CD14-positive monocyte (primary cell): ENCODE data around the gene ATP2C2. TPM values are rescaled to one million over a fixed set of nuclear protein-coding genes. Genes with fewer than 3 reads are reported as not detected.

Experiments used
- DNase-seq, 3 donors: peaks; one replicate each; pipeline ENCODE4 v3.0.0-alpha.2; 2011 to 2022
- H2AFZ ChIP-seq: 2 replicates; pipeline ENCODE4 v1.6.0; 2012; ENCODE audit warnings: mild to moderate bottlenecking, low read depth, low read length, inconsistent platforms; ENCODE audit not compliant: insufficient read depth, poor library complexity, severe bottlenecking
- H3K27ac ChIP-seq, 2 donors: 1 replicate in 1 of 2; 2 replicates in 1 of 2; pipeline ENCODE4 v1.5.1; 2012 to 2013; ENCODE audit warnings: low read length in 2 of 2, control low read depth in 1 of 2, inconsistent platforms in 1 of 2, low read depth in 1 of 2, mild to moderate bottlenecking in 1 of 2
- H3K27me3 ChIP-seq, 2 donors: one replicate each; pipeline versions ENCODE4 v1.6.0 to v1.6.1; 2011 to 2013; ENCODE audit warnings: low read length in 2 of 2; ENCODE audit not compliant: control insufficient read depth in 2 of 2, insufficient read depth in 2 of 2
- H3K36me3 ChIP-seq, 2 donors: replicated peaks in 1 of 2; 1 replicate in 1 of 2; 2 replicates in 1 of 2; pipeline versions ENCODE4 v1.5.1 to v1.6.1; 2012 to 2013; ENCODE audit warnings: low read length in 2 of 2, control low read depth in 1 of 2, inconsistent platforms in 1 of 2, mild to moderate bottlenecking in 1 of 2; ENCODE audit not compliant: insufficient read depth in 2 of 2, control insufficient read depth in 1 of 2
- H3K4me1 ChIP-seq, 2 donors: 1 replicate in 1 of 2; 2 replicates in 1 of 2; pipeline versions ENCODE4 v1.5.1 to v1.6.1; 2012 to 2013; ENCODE audit warnings: low read length in 2 of 2, control low read depth in 1 of 2, inconsistent platforms in 1 of 2, mild to moderate bottlenecking in 1 of 2, moderate library complexity in 1 of 2; ENCODE audit not compliant: insufficient read depth in 2 of 2, control insufficient read depth in 1 of 2
- H3K4me2 ChIP-seq: replicated peaks from 2 replicates; pipeline ENCODE3; 2012; ENCODE audit warnings: low read length, moderate library complexity, mild to moderate bottlenecking; ENCODE audit not compliant: poor library complexity, severe bottlenecking; ENCODE audit errors: extremely low read depth
- H3K4me3 ChIP-seq, 3 experiments: fragments of 200-600 bp in 1 of 3; sonication (generic) in 1 of 3; replicated peaks in 1 of 3; 1 replicate in 2 of 3; 2 replicates in 1 of 3; pipeline ENCODE4 v1.5.1; 2011 to 2013; ENCODE audit warnings: low read length in 3 of 3, mild to moderate bottlenecking in 3 of 3, control low read depth in 2 of 3, low read depth in 2 of 3, inconsistent platforms in 1 of 3, moderate library complexity in 1 of 3
- H3K79me2 ChIP-seq: 2 replicates; pipeline ENCODE4 v1.6.0; 2012; ENCODE audit warnings: mild to moderate bottlenecking, control low read depth, inconsistent platforms, low read length, moderate library complexity; ENCODE audit not compliant: insufficient read depth
- H3K9ac ChIP-seq: 2 replicates; pipeline ENCODE4 v1.6.0; 2017; ENCODE audit warnings: low read length, mild to moderate bottlenecking; ENCODE audit not compliant: insufficient read depth, poor library complexity, severe bottlenecking
- H3K9me3 ChIP-seq, 2 donors: replicated peaks in 1 of 2; 1 replicate in 1 of 2; 2 replicates in 1 of 2; pipeline versions ENCODE4 v1.5.1 to v1.6.1; 2012 to 2013; ENCODE audit warnings: low read length in 2 of 2, control low read depth in 1 of 2; ENCODE audit not compliant: control insufficient read depth in 1 of 2, insufficient read depth in 1 of 2
- H4K20me1 ChIP-seq: 2 replicates; pipeline ENCODE4 v1.6.0; 2012; ENCODE audit warnings: mild to moderate bottlenecking, low read length, control low read depth, moderate library complexity; ENCODE audit not compliant: insufficient read depth
- H3K27ac Mint-ChIP-seq, 7 donors: one replicate each; pipeline ENCODE4 v1.8.0; 2020; ENCODE audit warnings: mild to moderate bottlenecking in 7 of 7, mixed read lengths in 7 of 7, moderate library complexity in 6 of 7, inconsistent platforms in 2 of 7
- H3K27me3 Mint-ChIP-seq, 3 donors: one replicate each; pipeline ENCODE4 v1.8.0; 2021 to 2022; ENCODE audit warnings: low read depth in 3 of 3, mild to moderate bottlenecking in 3 of 3, mixed read lengths in 3 of 3, moderate library complexity in 3 of 3, inconsistent platforms in 1 of 3
- H3K36me3 Mint-ChIP-seq, 2 donors: one replicate each; pipeline ENCODE4 v1.8.0; 2020; ENCODE audit warnings: mixed read lengths in 2 of 2, inconsistent platforms in 1 of 2, mild to moderate bottlenecking in 1 of 2
- H3K4me1 Mint-ChIP-seq: one replicate; pipeline ENCODE4 v1.8.0; 2020; ENCODE audit warnings: mild to moderate bottlenecking, mixed read lengths
- H3K4me3 Mint-ChIP-seq, 2 donors: one replicate each; pipeline ENCODE4 v1.8.0; 2020; ENCODE audit warnings: mild to moderate bottlenecking in 2 of 2, mixed read lengths in 2 of 2, moderate library complexity in 1 of 2
- H3K9me3 Mint-ChIP-seq, 7 donors: one replicate each; pipeline ENCODE4 v1.8.0; 2020 to 2022; ENCODE audit warnings: mixed read lengths in 7 of 7, mild to moderate bottlenecking in 6 of 7, moderate library complexity in 6 of 7, inconsistent platforms in 2 of 7
- CTCF ChIP-seq: fragments of 200-600 bp; IDR thresholded peaks from one replicate; pipeline ENCODE4 v1.8.0; 2022; ENCODE audit warnings: antibody characterized with exemption, mild to moderate bottlenecking
- WGBS: methylation state at CpG from one replicate; pipeline ENCODE4 v1.1.5; 2013; ENCODE audit warnings: missing lambda C conversion rate; ENCODE audit not compliant: insufficient coverage; 5-methylcytosine and 5-hydroxymethylcytosine counted together
- intact Hi-C, 2 donors: fragments of 100-400 bp; cut with micrococcal nuclease; formaldehyde crosslinking; loops; one replicate each; pipeline versions ENCODE4 v1.15.0 to v1.15.1; 2023
- polyA plus RNA-seq, 3 donors: library from polyadenylated mRNA; depleted of rRNA in 1 of 3; unstranded in 2 of 3; stranded (reverse) in 1 of 3; fragments of 300-500 nt in 2 of 3; fragments of >200 nt in 1 of 3; fragmentation: Illumina TruSeq in 2 of 3; gene quantifications; 1 replicate in 2 of 3; 2 replicates in 1 of 3; pipeline ENCODE4 v1.2.3, GENCODE V29; 2012 to 2021

Gene ATP2C2
- polyA plus RNA-seq, 3 donors = 0.05 TPM; not detected in 2

GRCh38 chr16:84360748-84361147 lies 7.6 kb upstream of the ATP2C2 start:
- TF ChIP-seq CTCF = no peak
- H3K27me3 ChIP-seq = peaks cover 0 to 4% of the 10 kb centered on the region in 2 donors
- H3K4me3 ChIP-seq = no peak overlapping the region
- no peaks in the 10 kb centered on the region for H3K36me3 Mint-ChIP-seq
- H2AFZ ChIP-seq = no peak overlapping the region
- H3K9me3 ChIP-seq = no peaks in the 10 kb centered on the region
- no peak overlapping the region for H3K27ac ChIP-seq
- H3K9me3 Mint-ChIP-seq = peaks cover 0 to 2% (median 0%) of the 10 kb centered on the region in 7 donors
- intact Hi-C loops = no loop called here
- H3K27me3 Mint-ChIP-seq = peaks cover 32 to 42% (median 38%) of the 10 kb centered on the region in 3 donors
- no peak overlapping the region for H3K9ac ChIP-seq
- peaks cover 19% of the 10 kb centered on the region for H3K4me1 Mint-ChIP-seq
- no peak overlapping the region for H3K27ac Mint-ChIP-seq
- no peaks in the 10 kb centered on the region for H3K79me2 ChIP-seq
- H3K4me2 ChIP-seq = no peak overlapping the region
- no peaks in the 10 kb centered on the region for H4K20me1 ChIP-seq
- peaks cover 25 to 28% of the 10 kb centered on the region in 2 donors for H3K4me1 ChIP-seq
- no peak for DNase-seq
- H3K4me3 Mint-ChIP-seq = peak overlapping the region in 1 of 2 donors; percentile 40
- WGBS = 96% methylated on average over 4 of the region's 4 CpGs
- no peaks in the 10 kb centered on the region for H3K36me3 ChIP-seq

GRCh38 chr16:84361546-84361945 lies 6.8 kb upstream of the ATP2C2 start:
- H4K20me1 ChIP-seq = no peaks in the 10 kb centered on the region
- H3K36me3 Mint-ChIP-seq = no peaks in the 10 kb centered on the region
- H3K9me3 ChIP-seq = no peaks in the 10 kb centered on the region
- H3K4me3 Mint-ChIP-seq = no peak overlapping the region
- H3K27me3 Mint-ChIP-seq = peaks cover 33 to 46% (median 40%) of the 10 kb centered on the region in 3 donors
- H3K27ac Mint-ChIP-seq = no peak overlapping the region
- H3K9ac ChIP-seq = no peak overlapping the region
- no peaks in the 10 kb centered on the region for H3K36me3 ChIP-seq
- TF ChIP-seq CTCF = no peak
- intact Hi-C loops = no loop called here
- H2AFZ ChIP-seq = no peak overlapping the region
- whole genome bisulfite sequencing = no CpG with 5 or more reads among the region's 5 CpGs
- H3K4me2 ChIP-seq = no peak overlapping the region
- no peak overlapping the region for H3K4me3 ChIP-seq
- no peaks in the 10 kb centered on the region for H3K79me2 ChIP-seq
- peaks cover 18% of the 10 kb centered on the region for H3K4me1 Mint-ChIP-seq
- peaks cover 0 to 2% (median 0%) of the 10 kb centered on the region in 7 donors for H3K9me3 Mint-ChIP-seq
- peaks cover 21 to 22% of the 10 kb centered on the region in 2 donors for H3K4me1 ChIP-seq
- H3K27ac ChIP-seq = no peak overlapping the region
- H3K27me3 ChIP-seq = peaks cover 0 to 4% of the 10 kb centered on the region in 2 donors
- no peak for DNase-seq
